ENCODE results near the gene LGALS7B. TPM values are rescaled to one million over a fixed set of nuclear protein-coding genes. Genes with fewer than 3 reads are reported as not detected.

Gene LGALS7B
- total RNA-seq, 2 experiments from 2014 or later: not detected

DNA sequence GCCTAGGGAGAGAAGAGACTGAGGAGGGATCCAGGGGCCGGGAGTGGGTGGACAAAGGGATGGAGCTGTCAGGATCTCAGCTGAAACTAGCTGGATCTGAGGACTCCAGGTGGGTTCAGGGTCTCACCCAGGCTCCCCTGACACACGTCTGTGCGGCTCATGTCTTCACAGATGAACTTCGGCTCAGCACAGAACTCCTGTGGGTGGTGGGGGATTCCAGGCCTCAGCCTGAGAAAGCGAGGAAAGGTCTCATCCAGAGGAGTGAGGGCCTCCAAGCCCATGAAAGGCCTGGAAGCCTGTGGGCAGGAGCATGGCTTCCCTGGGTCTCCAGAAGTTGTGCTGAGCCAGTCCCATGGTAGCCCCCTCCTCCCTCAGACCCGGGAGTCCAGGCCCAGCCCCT lies 46.1 kb upstream of the LGALS7B start:
- ATAC-seq (ENCODE audit: poor library complexity) (no peak), DNase-seq (no peak)
- intact Hi-C loops (cut with DNase I, micrococcal nuclease): no loop called here
- Histone ChIP-seq H3K27me3 (ENCODE audit: control insufficient read depth in 1 of 2, insufficient read depth in 2 of 2, low read length in 2 of 2) (no peaks in the 10 kb centered on the region), H3K4me3 (ENCODE audit: low read length) (no peak overlapping the region), H3K36me3 (ENCODE audit: insufficient read depth, low read length) (no peaks in the 10 kb centered on the region), H3K9me3 (ENCODE audit: control insufficient read depth in 1 of 2, insufficient read depth in 1 of 2, low read length in 2 of 2) (no peaks in the 10 kb centered on the region), H3K4me1 (ENCODE audit: insufficient read depth, low read length) (peaks cover 26% of the 10 kb centered on the region), H3K27ac (ENCODE audit: low read depth in 1 of 2, low read length in 2 of 2) (no peak overlapping the region)
- Mint-ChIP-seq H3K4me3 (no peak overlapping the region), H3K4me1 (ENCODE audit: low read depth) (peaks cover 17% of the 10 kb centered on the region), H3K27ac (no peak overlapping the region), H3K9me3 (no peaks in the 10 kb centered on the region), H3K36me3 (ENCODE audit: low read depth) (no peaks in the 10 kb centered on the region), H3K27me3 (peaks cover under 1% of the 10 kb centered on the region)
- ChIA-PET CTCF (interaction anchor here (1.8 kb wide), 1 partner anchor 27 kb away, joined by 6 read pairs; no protein-coding TSS in a partner anchor), POLR2A (no interaction called here)
- no peak for TF ChIP-seq CTCF (IDR thresholded peaks at IDR 0.05)

- no peaks in the 10 kb centered on the region for H3K27me3 Mint-ChIP-seq
- no peaks in the 10 kb centered on the region for H3K9me3 ChIP-seq (ENCODE audit: control insufficient read depth in 1 of 2, insufficient read depth in 1 of 2, low read length in 2 of 2)
- H3K36me3 Mint-ChIP-seq (ENCODE audit: low read depth): no peaks in the 10 kb centered on the region
- no peak overlapping the region for H3K27ac ChIP-seq (ENCODE audit: low read depth in 1 of 2, low read length in 2 of 2)
- ChIA-PET CTCF (interaction anchor here (0.6 to 1.8 kb wide), 2 partner anchors 26 to 401 kb away, joined by 5 to 6 read pairs; no protein-coding TSS in a partner anchor), POLR2A (no interaction called here)
- peaks cover 14% of the 10 kb centered on the region for H3K4me1 Mint-ChIP-seq (ENCODE audit: low read depth)
- intact Hi-C loops (cut with DNase I, micrococcal nuclease): no loop called here
- no peak for TF ChIP-seq CTCF (IDR thresholded peaks at IDR 0.05)
- H3K4me1 ChIP-seq (ENCODE audit: insufficient read depth, low read length): peaks cover 21% of the 10 kb centered on the region
- H3K4me3 Mint-ChIP-seq: no peak overlapping the region
- ATAC-seq (ENCODE audit: poor library complexity) (no peak), DNase-seq (peak in 1 of 14 experiments; percentile 22)
- no peak overlapping the region for H3K27ac Mint-ChIP-seq
- no peaks in the 10 kb centered on the region for H3K27me3 ChIP-seq (ENCODE audit: control insufficient read depth in 1 of 2, insufficient read depth in 2 of 2, low read length in 2 of 2)
- no peaks in the 10 kb centered on the region for H3K36me3 ChIP-seq (ENCODE audit: insufficient read depth, low read length)
- H3K4me3 ChIP-seq (ENCODE audit: low read length): no peak overlapping the region
- no peaks in the 10 kb centered on the region for H3K9me3 Mint-ChIP-seq
These were observed 45.4 kb upstream of the LGALS7B start for GRCh38 chr19:38743394-38744297.

DNA sequence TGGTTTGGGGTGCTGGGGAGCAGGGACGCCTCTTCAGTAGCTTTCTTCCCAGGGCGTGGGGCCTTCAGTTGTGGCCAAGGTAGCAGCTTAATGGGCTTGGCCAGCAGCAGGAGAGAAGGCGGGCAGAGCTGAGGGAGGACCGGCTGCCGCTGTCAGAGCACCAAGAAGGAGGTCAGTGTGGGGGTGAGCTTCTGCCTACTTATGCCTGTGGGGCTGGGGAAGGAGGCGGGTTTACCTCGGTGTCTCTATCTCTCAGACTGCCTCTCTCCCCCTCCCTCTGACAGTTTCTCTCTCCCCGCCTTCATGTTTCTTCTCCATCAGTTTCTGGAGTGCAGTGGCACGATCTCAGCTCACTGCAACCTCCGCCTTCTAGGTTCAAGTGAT lies 44.7 kb upstream of the LGALS7B start, which contains the start of gene CAPN12:
Gene CAPN12, minus strand, starts transcription at position 177 of the 384 bp plus-strand sequence. CDS start 309 bp downstream, outside the sequence.
- Mint-ChIP-seq H3K36me3 (ENCODE audit: low read depth) (no peaks in the 10 kb centered on the region), H3K4me1 (ENCODE audit: low read depth) (peaks cover 7% of the 10 kb centered on the region), H3K9me3 (no peaks in the 10 kb centered on the region), H3K4me3 (no peak within 1 kb of the TSS), H3K27me3 (no peaks in the 10 kb centered on the region), H3K27ac (no peak within 1 kb of the TSS)
- DNase-seq (no peak), ATAC-seq (ENCODE audit: poor library complexity) (no peak)
- Histone ChIP-seq H3K4me1 (ENCODE audit: insufficient read depth, low read length) (peaks cover 15% of the 10 kb centered on the region), H3K4me3 (ENCODE audit: low read length) (no peak within 1 kb of the TSS), H3K9me3 (ENCODE audit: control insufficient read depth in 1 of 2, insufficient read depth in 1 of 2, low read length in 2 of 2) (no peaks in the 10 kb centered on the region), H3K36me3 (ENCODE audit: insufficient read depth, low read length) (no peaks in the 10 kb centered on the region), H3K27ac (ENCODE audit: low read depth in 1 of 2, low read length in 2 of 2) (no peak within 1 kb of the TSS), H3K27me3 (ENCODE audit: control insufficient read depth in 1 of 2, insufficient read depth in 2 of 2, low read length in 2 of 2) (no peaks in the 10 kb centered on the region)
- TF ChIP-seq CTCF (IDR thresholded peaks at IDR 0.05): no peak
- POLR2A ChIA-PET: no interaction called here
- intact Hi-C loops (cut with DNase I, micrococcal nuclease): no loop called here
- CTCF ChIA-PET: interaction anchor here (0.6 kb wide), 1 partner anchor 402 kb away, joined by 5 read pairs; no protein-coding TSS in a partner anchor
